ENCODE data around the gene ARL13A. TPM values are rescaled to one million over a fixed set of nuclear protein-coding genes. Genes with fewer than 3 reads are reported as not detected.

The ARL13A gene
- total RNA-seq (2021; fragmentation: NEBNext Ultra II Directional; extraction: Animal tissue kit (Norgen Biotek cat#: 25700)): not detected
- long read RNA-seq: 0 reads

DNA sequence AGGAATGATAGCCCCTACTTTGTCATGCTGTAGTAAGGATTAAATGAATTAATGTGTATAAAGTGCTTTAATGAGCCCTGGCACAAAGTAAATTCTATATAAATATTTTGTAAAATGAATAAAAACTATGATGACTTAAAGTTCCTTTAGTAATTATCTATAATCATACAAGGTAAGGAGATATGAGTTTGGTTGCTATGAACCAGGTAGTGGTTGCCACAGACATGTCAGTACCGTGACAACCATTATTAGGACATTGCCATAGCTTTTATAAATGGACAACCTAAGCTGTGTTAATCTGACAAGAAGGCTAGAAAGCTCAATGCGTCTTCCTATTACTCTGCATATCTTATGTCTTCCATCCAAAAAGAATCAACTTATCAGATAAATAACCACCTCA is at the start of gene ARL13A:
ARL13A (plus strand) TSS at position 301 of the 400 bp plus-strand sequence. CDS start 3,982 bp downstream, outside the sequence.
- no peak within 1 kb of the TSS for H3K27ac Mint-ChIP-seq
- no peaks in the 10 kb centered on the region for H3K9me3 Mint-ChIP-seq
- DNase-seq: no peak
- no peak within 1 kb of the TSS for H3K4me3 Mint-ChIP-seq
- no peaks in the 10 kb centered on the region for H3K36me3 Mint-ChIP-seq (ENCODE audit: low read depth)
- TF ChIP-seq, protein P1, sequence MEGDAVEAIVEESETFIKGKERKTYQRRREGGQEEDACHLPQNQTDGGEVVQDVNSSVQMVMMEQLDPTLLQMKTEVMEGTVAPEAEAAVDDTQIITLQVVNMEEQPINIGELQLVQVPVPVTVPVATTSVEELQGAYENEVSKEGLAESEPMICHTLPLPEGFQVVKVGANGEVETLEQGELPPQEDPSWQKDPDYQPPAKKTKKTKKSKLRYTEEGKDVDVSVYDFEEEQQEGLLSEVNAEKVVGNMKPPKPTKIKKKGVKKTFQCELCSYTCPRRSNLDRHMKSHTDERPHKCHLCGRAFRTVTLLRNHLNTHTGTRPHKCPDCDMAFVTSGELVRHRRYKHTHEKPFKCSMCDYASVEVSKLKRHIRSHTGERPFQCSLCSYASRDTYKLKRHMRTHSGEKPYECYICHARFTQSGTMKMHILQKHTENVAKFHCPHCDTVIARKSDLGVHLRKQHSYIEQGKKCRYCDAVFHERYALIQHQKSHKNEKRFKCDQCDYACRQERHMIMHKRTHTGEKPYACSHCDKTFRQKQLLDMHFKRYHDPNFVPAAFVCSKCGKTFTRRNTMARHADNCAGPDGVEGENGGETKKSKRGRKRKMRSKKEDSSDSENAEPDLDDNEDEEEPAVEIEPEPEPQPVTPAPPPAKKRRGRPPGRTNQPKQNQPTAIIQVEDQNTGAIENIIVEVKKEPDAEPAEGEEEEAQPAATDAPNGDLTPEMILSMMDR (IDR thresholded peaks at IDR 0.05): no peak
- H3K4me1 Mint-ChIP-seq (ENCODE audit: low read depth): peaks cover 8% of the 10 kb centered on the region
- H3K27me3 Mint-ChIP-seq (ENCODE audit: insufficient read depth): no peaks in the 10 kb centered on the region

DNA sequence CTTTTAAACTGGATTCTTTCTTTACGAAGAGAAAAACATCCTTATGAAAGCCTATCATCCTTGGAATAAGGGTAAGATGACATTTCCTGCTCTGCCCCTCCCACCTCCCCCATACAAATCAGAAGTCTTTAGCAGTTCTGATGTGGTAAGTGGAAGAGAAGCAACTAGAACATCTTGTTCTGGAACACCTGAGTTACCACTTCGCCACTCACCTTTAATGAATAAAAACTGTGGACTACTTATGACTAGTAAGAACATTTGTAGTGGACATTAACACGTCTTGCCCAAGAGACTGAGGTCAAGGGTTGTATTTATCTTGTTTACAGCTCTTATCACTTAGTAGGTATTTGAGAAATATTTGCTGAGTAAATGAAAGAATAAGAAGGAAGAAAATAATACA is 45.1 kb upstream of the ARL13A start:
- no peak for DNase-seq
- Mint-ChIP-seq H3K4me3 (no peak overlapping the region), H3K27ac (no peak overlapping the region), H3K4me1 (ENCODE audit: low read depth) (peaks cover 5% of the 10 kb centered on the region; the same call in 1 of the 2 replicates), H3K36me3 (ENCODE audit: low read depth) (no peaks in the 10 kb centered on the region), H3K27me3 (ENCODE audit: insufficient read depth) (no peaks in the 10 kb centered on the region; the same call in 1 of the 2 replicates), H3K9me3 (no peaks in the 10 kb centered on the region)
- TF ChIP-seq, protein P1 (IDR thresholded peaks at IDR 0.05): no peak

DNA sequence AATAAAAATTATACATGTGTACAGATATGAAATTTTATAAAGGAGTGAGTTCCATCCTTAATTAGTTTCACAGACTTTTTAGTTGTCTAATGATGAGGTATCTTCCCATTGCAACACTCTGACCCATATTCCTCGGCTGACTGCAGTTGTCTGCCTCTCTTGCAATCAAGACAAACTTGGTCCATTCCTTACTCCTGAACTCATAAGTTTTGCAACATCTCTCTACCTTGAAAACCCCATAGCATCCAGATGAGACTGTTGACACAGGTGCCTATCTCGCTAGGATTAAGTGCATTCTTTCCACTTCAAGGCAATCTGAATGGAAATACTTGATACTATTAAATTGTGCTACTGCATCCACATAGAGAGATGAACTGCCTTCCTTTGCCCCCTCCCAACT is 43.1 kb upstream of the ARL13A start:
- H3K36me3 Mint-ChIP-seq (ENCODE audit: low read depth): peaks cover 3% of the 10 kb centered on the region
- H3K4me1 Mint-ChIP-seq (ENCODE audit: low read depth): peaks cover 5% of the 10 kb centered on the region; the same call in 1 of the 2 replicates
- H3K9me3 Mint-ChIP-seq: peaks cover 4% of the 10 kb centered on the region; the same call in 1 of the 2 replicates
- no peak overlapping the region for H3K4me3 Mint-ChIP-seq
- no peak overlapping the region for H3K27ac Mint-ChIP-seq
- no peak for DNase-seq
- TF ChIP-seq, protein P1 (IDR thresholded peaks at IDR 0.05): no peak
- H3K27me3 Mint-ChIP-seq (ENCODE audit: insufficient read depth): no peaks in the 10 kb centered on the region; the same call in none of the 2 replicates

DNA sequence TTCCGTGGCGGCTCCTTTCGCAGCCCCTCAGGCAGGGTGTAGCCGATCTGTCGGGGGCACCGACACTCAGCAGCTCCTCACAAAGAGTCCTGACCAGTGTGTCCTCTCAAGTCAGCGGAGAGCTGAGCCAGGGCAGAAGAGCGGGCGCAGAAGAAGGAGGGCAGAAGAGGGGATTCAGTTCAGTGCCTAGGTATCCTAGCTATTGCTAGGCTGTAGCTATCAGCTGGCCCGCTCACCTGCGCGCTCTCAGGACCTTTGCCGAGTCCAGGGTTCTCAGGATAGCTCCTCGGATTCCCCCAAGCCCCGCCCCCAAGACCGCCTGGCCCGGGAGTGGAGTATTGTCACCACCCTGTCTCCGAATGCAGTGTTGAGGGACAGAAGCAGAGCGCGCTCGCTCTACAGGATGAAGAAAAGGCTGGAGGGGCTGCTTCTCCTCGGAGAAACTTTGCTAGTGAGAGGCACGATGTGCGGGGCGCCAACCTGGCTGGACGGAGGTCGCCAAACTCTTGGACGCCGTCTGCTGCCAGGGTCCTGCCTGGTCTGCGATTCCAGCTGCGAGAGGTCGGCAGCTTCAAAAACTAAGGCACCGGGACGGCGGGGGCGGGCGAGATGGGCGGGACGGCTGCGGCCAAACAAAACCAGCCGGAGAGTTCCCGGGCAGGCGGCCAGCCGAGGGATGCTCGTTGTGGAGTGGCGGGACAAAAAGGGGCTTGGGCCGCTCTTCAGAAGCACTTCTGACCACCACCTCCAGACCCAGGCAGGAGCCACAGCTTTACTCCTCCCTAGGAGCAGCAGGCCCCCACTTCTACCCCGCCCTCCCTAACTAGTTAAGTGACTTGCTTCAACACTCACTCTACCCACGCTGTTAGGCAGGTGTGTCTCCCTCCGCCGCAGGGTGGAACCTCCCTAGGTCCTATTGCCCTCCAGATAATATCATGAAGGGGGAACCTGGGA is 40.6 kb upstream of the ARL13A start, which contains the start of gene XKRX:
XKRX (minus strand) TSS at position 258 of the 954 bp plus-strand sequence. CDS start 613 bp downstream, outside the sequence.
- peaks cover 7% of the 10 kb centered on the region; the same call in 1 of the 2 replicates for H3K9me3 Mint-ChIP-seq
- TF ChIP-seq, protein P1 (IDR thresholded peaks at IDR 0.05): no peak

DNA sequence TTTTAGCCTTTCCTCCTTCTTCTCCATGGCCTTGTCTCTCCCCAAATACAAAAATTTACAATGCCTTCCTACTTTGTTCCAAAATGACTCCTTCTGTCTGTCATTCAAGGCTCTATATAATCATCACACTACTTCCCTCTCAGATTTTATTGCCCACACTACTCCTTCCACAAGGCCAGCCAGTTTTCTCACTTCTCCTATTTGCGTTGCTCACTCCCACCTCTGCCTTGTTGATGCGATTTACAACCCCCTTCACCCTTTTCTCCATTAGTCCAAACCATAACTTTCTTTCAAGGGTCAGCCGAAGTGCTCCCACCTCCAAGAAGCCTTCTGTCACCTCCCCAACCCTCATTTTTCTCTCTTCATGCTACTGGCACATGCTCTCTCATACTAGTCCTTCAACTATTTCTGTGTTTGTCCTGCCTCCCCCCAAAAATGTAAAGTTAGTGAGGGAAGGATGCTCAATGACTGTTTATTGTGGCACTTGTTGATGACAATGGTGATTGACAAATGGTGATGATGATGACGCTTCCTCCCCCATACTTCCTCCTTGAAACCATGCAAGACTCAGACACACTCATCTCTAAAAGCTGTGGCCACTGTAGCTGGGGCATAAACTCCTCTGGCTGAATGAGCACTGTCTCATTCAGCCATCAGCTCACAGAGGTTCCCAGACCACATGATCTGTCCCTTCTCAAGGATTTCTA is 38.1 kb upstream of the ARL13A start:
- Mint-ChIP-seq H3K27me3 (ENCODE audit: insufficient read depth) (peaks cover 4% of the 10 kb centered on the region), H3K9me3 (peaks cover 7% of the 10 kb centered on the region; the same call in 1 of the 2 replicates), H3K4me1 (ENCODE audit: low read depth) (peaks cover 5% of the 10 kb centered on the region; the same call in 1 of the 2 replicates), H3K4me3 (no peak overlapping the region), H3K36me3 (ENCODE audit: low read depth) (peaks cover 8% of the 10 kb centered on the region), H3K27ac (peak overlapping the region; percentile 38; the same call in 1 of the 2 replicates)
- TF ChIP-seq, protein P1 (IDR thresholded peaks at IDR 0.05): no peak
- DNase-seq: no peak

More for the DNA sequence above, 40.6 kb upstream of the ARL13A start, which contains the start of gene XKRX:
- H3K4me1 Mint-ChIP-seq (ENCODE audit: low read depth): peaks cover 5% of the 10 kb centered on the region; the same call in 1 of the 2 replicates
- no peak for DNase-seq
- H3K27me3 Mint-ChIP-seq (ENCODE audit: insufficient read depth): peaks cover 3% of the 10 kb centered on the region
- H3K4me3 Mint-ChIP-seq: peak within 1 kb of the TSS; percentile 89
- H3K27ac Mint-ChIP-seq: no peak within 1 kb of the TSS
- peaks cover 8% of the 10 kb centered on the region for H3K36me3 Mint-ChIP-seq (ENCODE audit: low read depth)
